ENCODE data around the gene CRB2. TPM values are rescaled to one million over a fixed set of nuclear protein-coding genes. Genes with fewer than 3 reads are reported as not detected.
A peak's percentile ranks its signal among the peaks of the same experiment; 100 is the strongest.

The CRB2 gene
- total and polyA plus RNA-seq, 2 of the 13 experiments (the other 11 are each of a cell fraction or from before 2014, with no cell fraction given) = 0.01 to 0.29 TPM

DNA sequence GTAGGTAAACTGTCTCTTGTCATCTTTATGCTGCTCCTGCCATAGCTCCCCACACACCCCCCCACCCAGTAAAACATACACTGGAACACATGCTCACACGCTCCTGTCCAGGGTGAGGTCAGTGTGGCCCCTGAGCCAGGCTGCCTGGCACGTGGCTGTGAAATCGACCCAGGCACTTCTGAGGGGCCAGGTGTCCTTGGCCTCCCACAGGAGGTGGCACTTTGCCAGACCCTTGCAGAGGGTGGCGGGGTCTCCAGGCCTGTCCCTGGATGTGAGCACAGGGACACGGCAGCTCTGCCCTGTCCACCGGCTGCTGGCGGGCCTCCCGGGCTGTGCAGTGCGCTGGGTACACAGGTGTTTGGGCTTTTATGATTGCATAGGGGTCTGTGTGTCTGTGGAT is 10.0 kb upstream of the CRB2 start (continued):
- TF ChIP-seq, protein P1, sequence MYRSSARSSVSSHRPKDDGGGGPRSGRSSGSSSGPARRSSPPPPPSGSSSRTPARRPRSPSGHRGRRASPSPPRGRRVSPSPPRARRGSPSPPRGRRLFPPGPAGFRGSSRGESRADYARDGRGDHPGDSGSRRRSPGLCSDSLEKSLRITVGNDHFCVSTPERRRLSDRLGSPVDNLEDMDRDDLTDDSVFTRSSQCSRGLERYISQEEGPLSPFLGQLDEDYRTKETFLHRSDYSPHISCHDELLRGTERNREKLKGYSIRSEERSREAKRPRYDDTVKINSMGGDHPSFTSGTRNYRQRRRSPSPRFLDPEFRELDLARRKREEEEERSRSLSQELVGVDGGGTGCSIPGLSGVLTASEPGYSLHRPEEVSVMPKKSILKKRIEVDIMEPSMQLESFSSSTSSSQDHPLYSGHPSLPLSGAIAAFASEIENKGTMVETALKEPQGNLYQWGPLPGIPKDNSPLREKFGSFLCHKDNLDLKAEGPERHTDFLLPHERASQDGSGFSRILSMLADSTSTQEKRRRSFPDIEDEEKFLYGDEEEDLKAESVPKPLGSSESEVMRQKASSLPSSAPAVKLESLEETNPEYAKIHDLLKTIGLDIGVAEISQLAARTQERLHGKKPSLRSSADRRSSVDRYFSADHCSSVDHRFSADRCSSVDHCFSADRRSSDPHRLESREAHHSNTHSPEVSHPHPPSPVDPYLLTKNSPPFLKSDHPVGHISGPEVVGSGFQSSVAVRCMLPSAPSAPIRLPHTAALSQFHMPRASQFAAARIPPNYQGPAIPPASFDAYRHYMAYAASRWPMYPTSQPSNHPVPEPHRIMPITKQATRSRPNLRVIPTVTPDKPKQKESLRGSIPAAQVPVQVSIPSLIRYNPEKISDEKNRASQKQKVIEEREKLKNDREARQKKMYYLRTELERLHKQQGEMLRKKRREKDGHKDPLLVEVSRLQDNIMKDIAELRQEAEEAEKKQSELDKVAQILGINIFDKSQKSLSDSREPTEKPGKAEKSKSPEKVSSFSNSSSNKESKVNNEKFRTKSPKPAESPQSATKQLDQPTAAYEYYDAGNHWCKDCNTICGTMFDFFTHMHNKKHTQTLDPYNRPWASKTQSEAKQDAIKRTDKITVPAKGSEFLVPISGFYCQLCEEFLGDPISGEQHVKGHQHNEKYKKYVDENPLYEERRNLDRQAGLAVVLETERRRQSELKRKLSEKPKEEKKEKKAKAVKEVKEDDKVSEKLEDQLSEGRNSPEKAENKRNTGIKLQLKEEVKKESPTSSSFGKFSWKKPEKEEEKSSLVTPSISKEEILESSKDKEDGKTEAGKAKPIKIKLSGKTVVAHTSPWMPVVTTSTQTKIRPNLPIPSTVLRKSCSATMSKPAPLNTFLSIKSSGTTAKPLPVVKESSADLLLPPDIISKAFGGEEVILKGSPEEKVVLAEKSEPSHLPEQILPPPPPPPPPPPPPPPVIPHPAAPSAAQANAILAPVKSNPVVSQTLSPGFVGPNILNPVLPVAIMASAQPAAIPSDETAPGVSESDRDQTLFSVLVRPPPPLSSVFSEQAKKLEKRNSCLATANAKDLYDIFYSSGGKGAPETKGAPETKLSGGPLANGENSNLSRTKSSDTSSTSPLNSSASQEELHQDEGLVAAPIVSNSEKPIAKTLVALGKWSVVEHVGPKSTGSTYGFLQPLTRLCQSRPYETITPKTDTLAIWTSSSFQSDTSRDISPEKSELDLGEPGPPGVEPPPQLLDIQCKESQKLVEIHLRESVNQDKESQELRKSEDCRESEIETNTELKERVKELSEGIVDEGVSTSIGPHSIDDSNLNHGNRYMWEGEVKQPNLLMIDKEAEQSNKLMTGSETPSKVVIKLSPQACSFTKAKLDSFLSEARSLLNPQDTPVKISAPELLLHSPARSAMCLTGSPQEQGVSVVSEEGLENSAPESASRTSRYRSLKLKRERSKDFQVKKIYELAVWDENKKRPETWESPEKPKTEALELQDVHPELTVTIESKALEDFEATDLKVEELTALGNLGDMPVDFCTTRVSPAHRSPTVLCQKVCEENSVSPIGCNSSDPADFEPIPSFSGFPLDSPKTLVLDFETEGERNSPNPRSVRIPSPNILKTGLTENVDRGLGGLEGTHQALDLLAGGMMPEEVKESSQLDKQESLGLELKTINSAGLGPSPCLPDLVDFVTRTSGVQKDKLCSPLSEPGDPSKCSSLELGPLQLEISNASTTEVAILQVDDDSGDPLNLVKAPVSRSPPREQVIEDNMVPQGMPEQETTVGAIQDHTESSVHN (CRISPR knock-in tag; IDR thresholded peaks at IDR 0.05) = no peak
- TF ChIP-seq U2AF1 (optimal IDR thresholded peaks at IDR 0.05; ENCODE audit: low read depth, low read length) (no peak), MTF2 (CRISPR knock-in tag; IDR thresholded peaks at IDR 0.05; ENCODE audit: borderline replicate concordance) (0 out of 2 replicates have a peak, but pooled peaks have one; percentile 15), TEAD3 (CRISPR knock-in tag; optimal IDR thresholded peaks at IDR 0.05; ENCODE audit: borderline replicate concordance) (peak; percentile 29), ZFYVE20 (CRISPR knock-in tag; IDR thresholded peaks at IDR 0.05; ENCODE audit: borderline replicate concordance, low read depth) (no peak), ZNF331 (CRISPR knock-in tag; IDR thresholded peaks at IDR 0.05) (no peak), NCOA2 (CRISPR knock-in tag; IDR thresholded peaks at IDR 0.05) (no peak), NRL (CRISPR knock-in tag; IDR thresholded peaks at IDR 0.05; ENCODE audit: borderline replicate concordance) (0 out of 2 replicates have a peak, but pooled peaks have one; percentile 46)
- TF ChIP-seq, protein P2, sequence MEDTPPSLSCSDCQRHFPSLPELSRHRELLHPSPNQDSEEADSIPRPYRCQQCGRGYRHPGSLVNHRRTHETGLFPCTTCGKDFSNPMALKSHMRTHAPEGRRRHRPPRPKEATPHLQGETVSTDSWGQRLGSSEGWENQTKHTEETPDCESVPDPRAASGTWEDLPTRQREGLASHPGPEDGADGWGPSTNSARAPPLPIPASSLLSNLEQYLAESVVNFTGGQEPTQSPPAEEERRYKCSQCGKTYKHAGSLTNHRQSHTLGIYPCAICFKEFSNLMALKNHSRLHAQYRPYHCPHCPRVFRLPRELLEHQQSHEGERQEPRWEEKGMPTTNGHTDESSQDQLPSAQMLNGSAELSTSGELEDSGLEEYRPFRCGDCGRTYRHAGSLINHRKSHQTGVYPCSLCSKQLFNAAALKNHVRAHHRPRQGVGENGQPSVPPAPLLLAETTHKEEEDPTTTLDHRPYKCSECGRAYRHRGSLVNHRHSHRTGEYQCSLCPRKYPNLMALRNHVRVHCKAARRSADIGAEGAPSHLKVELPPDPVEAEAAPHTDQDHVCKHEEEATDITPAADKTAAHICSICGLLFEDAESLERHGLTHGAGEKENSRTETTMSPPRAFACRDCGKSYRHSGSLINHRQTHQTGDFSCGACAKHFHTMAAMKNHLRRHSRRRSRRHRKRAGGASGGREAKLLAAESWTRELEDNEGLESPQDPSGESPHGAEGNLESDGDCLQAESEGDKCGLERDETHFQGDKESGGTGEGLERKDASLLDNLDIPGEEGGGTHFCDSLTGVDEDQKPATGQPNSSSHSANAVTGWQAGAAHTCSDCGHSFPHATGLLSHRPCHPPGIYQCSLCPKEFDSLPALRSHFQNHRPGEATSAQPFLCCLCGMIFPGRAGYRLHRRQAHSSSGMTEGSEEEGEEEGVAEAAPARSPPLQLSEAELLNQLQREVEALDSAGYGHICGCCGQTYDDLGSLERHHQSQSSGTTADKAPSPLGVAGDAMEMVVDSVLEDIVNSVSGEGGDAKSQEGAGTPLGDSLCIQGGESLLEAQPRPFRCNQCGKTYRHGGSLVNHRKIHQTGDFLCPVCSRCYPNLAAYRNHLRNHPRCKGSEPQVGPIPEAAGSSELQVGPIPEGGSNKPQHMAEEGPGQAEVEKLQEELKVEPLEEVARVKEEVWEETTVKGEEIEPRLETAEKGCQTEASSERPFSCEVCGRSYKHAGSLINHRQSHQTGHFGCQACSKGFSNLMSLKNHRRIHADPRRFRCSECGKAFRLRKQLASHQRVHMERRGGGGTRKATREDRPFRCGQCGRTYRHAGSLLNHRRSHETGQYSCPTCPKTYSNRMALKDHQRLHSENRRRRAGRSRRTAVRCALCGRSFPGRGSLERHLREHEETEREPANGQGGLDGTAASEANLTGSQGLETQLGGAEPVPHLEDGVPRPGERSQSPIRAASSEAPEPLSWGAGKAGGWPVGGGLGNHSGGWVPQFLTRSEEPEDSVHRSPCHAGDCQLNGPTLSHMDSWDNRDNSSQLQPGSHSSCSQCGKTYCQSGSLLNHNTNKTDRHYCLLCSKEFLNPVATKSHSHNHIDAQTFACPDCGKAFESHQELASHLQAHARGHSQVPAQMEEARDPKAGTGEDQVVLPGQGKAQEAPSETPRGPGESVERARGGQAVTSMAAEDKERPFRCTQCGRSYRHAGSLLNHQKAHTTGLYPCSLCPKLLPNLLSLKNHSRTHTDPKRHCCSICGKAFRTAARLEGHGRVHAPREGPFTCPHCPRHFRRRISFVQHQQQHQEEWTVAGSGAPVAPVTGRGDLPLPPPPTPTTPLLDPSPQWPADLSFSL (CRISPR knock-in tag; IDR thresholded peaks at IDR 0.05) = no peak
- TF ChIP-seq, protein P3, sequence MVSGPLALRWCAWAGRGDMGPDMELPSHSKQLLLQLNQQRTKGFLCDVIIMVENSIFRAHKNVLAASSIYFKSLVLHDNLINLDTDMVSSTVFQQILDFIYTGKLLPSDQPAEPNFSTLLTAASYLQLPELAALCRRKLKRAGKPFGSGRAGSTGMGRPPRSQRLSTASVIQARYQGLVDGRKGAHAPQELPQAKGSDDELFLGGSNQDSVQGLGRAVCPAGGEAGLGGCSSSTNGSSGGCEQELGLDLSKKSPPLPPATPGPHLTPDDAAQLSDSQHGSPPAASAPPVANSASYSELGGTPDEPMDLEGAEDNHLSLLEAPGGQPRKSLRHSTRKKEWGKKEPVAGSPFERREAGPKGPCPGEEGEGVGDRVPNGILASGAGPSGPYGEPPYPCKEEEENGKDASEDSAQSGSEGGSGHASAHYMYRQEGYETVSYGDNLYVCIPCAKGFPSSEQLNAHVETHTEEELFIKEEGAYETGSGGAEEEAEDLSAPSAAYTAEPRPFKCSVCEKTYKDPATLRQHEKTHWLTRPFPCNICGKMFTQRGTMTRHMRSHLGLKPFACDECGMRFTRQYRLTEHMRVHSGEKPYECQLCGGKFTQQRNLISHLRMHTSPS (CRISPR knock-in tag; IDR thresholded peaks at IDR 0.05; ENCODE audit: low read depth) = no peak
- TF ChIP-seq, protein P4, sequence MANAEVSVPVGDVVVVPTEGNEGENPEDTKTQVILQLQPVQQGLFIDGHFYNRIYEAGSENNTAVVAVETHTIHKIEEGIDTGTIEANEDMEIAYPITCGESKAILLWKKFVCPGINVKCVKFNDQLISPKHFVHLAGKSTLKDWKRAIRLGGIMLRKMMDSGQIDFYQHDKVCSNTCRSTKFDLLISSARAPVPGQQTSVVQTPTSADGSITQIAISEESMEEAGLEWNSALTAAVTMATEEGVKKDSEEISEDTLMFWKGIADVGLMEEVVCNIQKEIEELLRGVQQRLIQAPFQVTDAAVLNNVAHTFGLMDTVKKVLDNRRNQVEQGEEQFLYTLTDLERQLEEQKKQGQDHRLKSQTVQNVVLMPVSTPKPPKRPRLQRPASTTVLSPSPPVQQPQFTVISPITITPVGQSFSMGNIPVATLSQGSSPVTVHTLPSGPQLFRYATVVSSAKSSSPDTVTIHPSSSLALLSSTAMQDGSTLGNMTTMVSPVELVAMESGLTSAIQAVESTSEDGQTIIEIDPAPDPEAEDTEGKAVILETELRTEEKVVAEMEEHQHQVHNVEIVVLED (CRISPR knock-in tag; IDR thresholded peaks at IDR 0.05; ENCODE audit: borderline replicate concordance) = no peak
